ENCODE data around the gene RNF44. TPM values are rescaled to one million over a fixed set of nuclear protein-coding genes. Genes with fewer than 3 reads are reported as not detected.
A peak's percentile ranks its signal among the peaks of the same experiment; 100 is the strongest.

Gene RNF44
- total and polyA plus RNA-seq, 2 of the 13 experiments (the other 11 are each of a cell fraction or from before 2014, with no cell fraction given), result 9.2 to 16.8 TPM

DNA sequence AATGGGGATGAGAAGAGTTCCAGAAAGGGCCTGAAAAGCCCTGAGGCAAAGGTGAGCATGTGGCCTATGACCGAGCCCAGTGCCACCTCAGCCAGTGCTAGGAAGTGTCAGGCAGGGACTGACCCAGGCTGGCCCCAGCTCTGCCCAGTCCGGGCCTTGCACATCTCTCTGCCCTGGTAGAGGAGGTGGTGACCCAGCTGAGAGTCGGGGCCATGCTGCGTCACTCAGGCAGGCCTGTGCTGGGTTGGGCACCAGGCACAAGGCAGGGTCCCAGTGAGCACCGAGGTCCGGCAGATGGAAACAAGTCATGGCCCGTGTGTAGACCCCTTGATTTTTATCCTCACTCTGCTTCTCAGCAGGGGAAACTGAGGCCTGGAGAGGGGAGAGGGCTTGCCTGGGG, 12.7 kb upstream of the RNF44 start (continued):
- peak; percentile 17 for TF ChIP-seq HNRNPLL (IDR thresholded peaks at IDR 0.05; ENCODE audit: low read depth, low read length, poor library complexity, severe bottlenecking)
- TF ChIP-seq ZNF275 (CRISPR knock-in tag; IDR thresholded peaks at IDR 0.05; ENCODE audit: borderline replicate concordance), result no peak
- no peak for TF ChIP-seq ZNF136 (CRISPR knock-in tag; IDR thresholded peaks at IDR 0.05; ENCODE audit: low read depth)
- TF ChIP-seq GRHL1 (CRISPR knock-in tag; conservative IDR thresholded peaks at IDR 0.05), result no peak
- TF ChIP-seq, protein P1, sequence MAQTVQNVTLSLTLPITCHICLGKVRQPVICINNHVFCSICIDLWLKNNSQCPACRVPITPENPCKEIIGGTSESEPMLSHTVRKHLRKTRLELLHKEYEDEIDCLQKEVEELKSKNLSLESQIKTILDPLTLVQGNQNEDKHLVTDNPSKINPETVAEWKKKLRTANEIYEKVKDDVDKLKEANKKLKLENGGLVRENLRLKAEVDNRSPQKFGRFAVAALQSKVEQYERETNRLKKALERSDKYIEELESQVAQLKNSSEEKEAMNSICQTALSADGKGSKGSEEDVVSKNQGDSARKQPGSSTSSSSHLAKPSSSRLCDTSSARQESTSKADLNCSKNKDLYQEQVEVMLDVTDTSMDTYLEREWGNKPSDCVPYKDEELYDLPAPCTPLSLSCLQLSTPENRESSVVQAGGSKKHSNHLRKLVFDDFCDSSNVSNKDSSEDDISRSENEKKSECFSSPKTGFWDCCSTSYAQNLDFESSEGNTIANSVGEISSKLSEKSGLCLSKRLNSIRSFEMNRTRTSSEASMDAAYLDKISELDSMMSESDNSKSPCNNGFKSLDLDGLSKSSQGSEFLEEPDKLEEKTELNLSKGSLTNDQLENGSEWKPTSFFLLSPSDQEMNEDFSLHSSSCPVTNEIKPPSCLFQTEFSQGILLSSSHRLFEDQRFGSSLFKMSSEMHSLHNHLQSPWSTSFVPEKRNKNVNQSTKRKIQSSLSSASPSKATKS (CRISPR knock-in tag; IDR thresholded peaks at IDR 0.05), result no peak
- no peak for TF ChIP-seq CENPT (CRISPR knock-in tag; IDR thresholded peaks at IDR 0.05; ENCODE audit: low read depth)
- TF ChIP-seq IKZF4 (CRISPR knock-in tag; IDR thresholded peaks at IDR 0.05; ENCODE audit: borderline replicate concordance, low read depth, not compliant biosample characterization), result no peak
- no peak for TF ChIP-seq HMGXB3 (CRISPR knock-in tag; IDR thresholded peaks at IDR 0.05; ENCODE audit: borderline replicate concordance)
- no peak for TF ChIP-seq KIAA2018 (CRISPR knock-in tag; IDR thresholded peaks at IDR 0.05; ENCODE audit: borderline replicate concordance)
- TF ChIP-seq CCDC6 (CRISPR knock-in tag; IDR thresholded peaks at IDR 0.05), result no peak

Data from HepG2 (cell line).